CD8-positive, alpha-beta memory T cell (primary cell): ENCODE measurements around the gene LYSMD4. TPM values are rescaled to one million over a fixed set of nuclear protein-coding genes. Genes with fewer than 3 reads are reported as not detected.
A peak's percentile ranks its signal among the peaks of the same experiment; 100 is the strongest.

ENCODE experiments used
- CTCF ChIA-PET: fragments of 350-600 bp; sonication (Branson Sonifier 250); formaldehyde crosslinking; loops from one replicate; lab custom pipeline; 2021; ENCODE audit warnings: antibody characterized with exemption; lab: Charles Lee
- POLR2A ChIA-PET: fragments of 350-600 bp; sonication (Branson Sonifier 250); formaldehyde crosslinking; loops from one replicate; lab custom pipeline; 2021; ENCODE audit warnings: antibody characterized with exemption; lab: Charles Lee
- DNase-seq, 5 donors: peaks; one replicate each; pipeline versions ENCODE4 v3.0.0 to v3.0.0-alpha.2; 2020 to 2022; ENCODE audit warnings: mixed read lengths in 1 of 5
- H3K27ac ChIP-seq: one replicate; pipeline ENCODE4 v1.7.0; 2013; ENCODE audit warnings: low read depth, mild to moderate bottlenecking, low read length, moderate library complexity
- H3K27me3 ChIP-seq: 2 replicates; pipeline ENCODE4 v1.7.0; 2013; ENCODE audit warnings: low read length, mild to moderate bottlenecking; ENCODE audit not compliant: insufficient read depth, poor library complexity, severe bottlenecking
- H3K36me3 ChIP-seq: 2 replicates; pipeline ENCODE4 v1.7.0; 2013; ENCODE audit warnings: mild to moderate bottlenecking, low read length, moderate library complexity; ENCODE audit not compliant: insufficient read depth
- H3K4me1 ChIP-seq: 2 replicates; pipeline ENCODE4 v1.7.0; 2013; ENCODE audit warnings: mild to moderate bottlenecking, low read length, moderate library complexity; ENCODE audit not compliant: insufficient read depth
- H3K4me3 ChIP-seq: 2 replicates; pipeline ENCODE4 v1.7.0; 2013; ENCODE audit warnings: mild to moderate bottlenecking, low read length
- H3K9me3 ChIP-seq: 2 replicates; pipeline ENCODE4 v1.7.0; 2013; ENCODE audit warnings: mild to moderate bottlenecking, low read length
- H3K27ac Mint-ChIP-seq, 8 donors: one replicate each; pipeline ENCODE4 v1.8.0; 2020 to 2021; ENCODE audit warnings: mixed read lengths in 8 of 8, mild to moderate bottlenecking in 6 of 8, inconsistent platforms in 3 of 8, moderate library complexity in 3 of 8
- H3K27me3 Mint-ChIP-seq, 2 donors: one replicate each; pipeline ENCODE4 v1.8.0; 2020 to 2021; ENCODE audit warnings: mixed read lengths in 2 of 2, mild to moderate bottlenecking in 1 of 2, moderate library complexity in 1 of 2
- H3K36me3 Mint-ChIP-seq, 3 donors: one replicate each; pipeline ENCODE4 v1.8.0; 2020 to 2021; ENCODE audit warnings: mixed read lengths in 3 of 3, inconsistent platforms in 1 of 3, mild to moderate bottlenecking in 1 of 3
- H3K4me1 Mint-ChIP-seq, 3 donors: one replicate each; pipeline ENCODE4 v1.8.0; 2020 to 2021; ENCODE audit warnings: mixed read lengths in 3 of 3, inconsistent platforms in 1 of 3, mild to moderate bottlenecking in 1 of 3
- H3K4me3 Mint-ChIP-seq, 7 donors: one replicate each; pipeline ENCODE4 v1.8.0; 2020 to 2021; ENCODE audit warnings: mixed read lengths in 7 of 7, mild to moderate bottlenecking in 6 of 7, moderate library complexity in 4 of 7, inconsistent platforms in 2 of 7
- H3K9me3 Mint-ChIP-seq, 5 donors: one replicate each; pipeline ENCODE4 v1.8.0; 2020 to 2022; ENCODE audit warnings: mixed read lengths in 5 of 5, mild to moderate bottlenecking in 3 of 5, moderate library complexity in 2 of 5, inconsistent platforms in 1 of 5
- polyA plus RNA-seq: library from polyadenylated mRNA; unstranded; fragments of 300-500 nt; fragmentation: Illumina TruSeq; gene quantifications from one replicate; pipeline ENCODE4 v1.2.3, GENCODE V29; 2021
- total RNA-seq, 2 experiments: library from RNA; stranded (reverse); gene quantifications; one replicate each; pipeline ENCODE4 v1.2.3, GENCODE V29; 2021

The LYSMD4 gene
- total and polyA plus RNA-seq, 3 experiments from 2014 or later: 6.5 to 8.4 (median 7.9) TPM

- no peak overlapping the region for H3K4me3 Mint-ChIP-seq
- peaks cover 25 to 55% (median 31%) of the 10 kb centered on the region in 3 donors for H3K36me3 Mint-ChIP-seq
- no peaks in the 10 kb centered on the region for H3K9me3 ChIP-seq
- peak overlapping the region in 1 of 8 donors; percentile 43 for H3K27ac Mint-ChIP-seq
- peaks cover 1% of the 10 kb centered on the region for H3K36me3 ChIP-seq
- POLR2A ChIA-PET: no interaction called here
- no peak overlapping the region for H3K27ac ChIP-seq
- CTCF ChIA-PET: no interaction called here
- H3K4me1 ChIP-seq: peaks cover 18% of the 10 kb centered on the region
- DNase-seq: no peak
- no peaks in the 10 kb centered on the region for H3K27me3 ChIP-seq
- peaks cover 17 to 39% (median 36%) of the 10 kb centered on the region in 3 donors for H3K4me1 Mint-ChIP-seq
- no peak overlapping the region for H3K4me3 ChIP-seq
- H3K9me3 Mint-ChIP-seq: peaks cover 0 to 2% (median 0%) of the 10 kb centered on the region in 5 donors
- no peaks in the 10 kb centered on the region for H3K27me3 Mint-ChIP-seq
Measured at GRCh38 chr15:99680276-99680675, 53.0 kb downstream of the LYSMD4 start.

GRCh38 chr15:99677540-99678134 is 55.6 kb downstream of the LYSMD4 start:
- ChIA-PET POLR2A (no interaction called here), CTCF (no interaction called here)
- H3K27ac ChIP-seq: no peak overlapping the region
- peaks cover 11% of the 10 kb centered on the region for H3K4me1 ChIP-seq
- no peaks in the 10 kb centered on the region for H3K9me3 ChIP-seq
- no peak for DNase-seq
- Mint-ChIP-seq H3K27ac (no peak overlapping the region), H3K9me3 (no peaks in the 10 kb centered on the region), H3K4me1 (peaks cover 8 to 15% (median 15%) of the 10 kb centered on the region in 3 donors), H3K36me3 (peaks cover 21 to 63% (median 24%) of the 10 kb centered on the region in 3 donors), H3K27me3 (no peaks in the 10 kb centered on the region), H3K4me3 (no peak overlapping the region)
- no peak overlapping the region for H3K4me3 ChIP-seq
- H3K36me3 ChIP-seq: peaks cover 13% of the 10 kb centered on the region
- no peaks in the 10 kb centered on the region for H3K27me3 ChIP-seq

Other genes starting within 250 kb of the LYSMD4 start
- 10 to 100 TPM; 21.1 to 22.4 TPM for gene MEF2A, start 167.5 kb downstream of the LYSMD4 start, total RNA-seq
- gene MEF2A, start 167.5 kb downstream of the LYSMD4 start, polyA plus RNA-seq: 15.3 TPM